Measurements from ENCODE around the gene NPFF.

NPFF gene

DNA sequence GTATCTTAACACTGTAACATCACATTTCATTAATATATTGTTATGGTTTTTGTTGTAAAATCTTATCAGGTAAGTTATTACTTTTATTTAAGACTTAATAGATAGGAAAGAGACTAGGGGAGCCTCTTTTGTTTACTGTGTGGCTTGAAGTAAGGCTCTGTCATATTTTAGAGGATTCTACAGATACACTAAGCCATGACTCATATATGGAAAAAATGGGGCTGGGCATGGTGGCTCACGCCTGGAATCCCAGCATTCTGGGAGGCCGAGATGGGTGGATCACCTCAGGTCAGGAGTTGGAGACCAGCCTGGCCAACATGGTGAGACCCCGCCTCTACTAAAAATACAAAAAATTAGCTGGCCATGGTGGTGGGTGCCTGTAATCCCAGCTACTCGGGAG, 23.6 kb upstream of the NPFF start:
- DNase-seq (ENCODE audit: low spot score), result no peak

DNA sequence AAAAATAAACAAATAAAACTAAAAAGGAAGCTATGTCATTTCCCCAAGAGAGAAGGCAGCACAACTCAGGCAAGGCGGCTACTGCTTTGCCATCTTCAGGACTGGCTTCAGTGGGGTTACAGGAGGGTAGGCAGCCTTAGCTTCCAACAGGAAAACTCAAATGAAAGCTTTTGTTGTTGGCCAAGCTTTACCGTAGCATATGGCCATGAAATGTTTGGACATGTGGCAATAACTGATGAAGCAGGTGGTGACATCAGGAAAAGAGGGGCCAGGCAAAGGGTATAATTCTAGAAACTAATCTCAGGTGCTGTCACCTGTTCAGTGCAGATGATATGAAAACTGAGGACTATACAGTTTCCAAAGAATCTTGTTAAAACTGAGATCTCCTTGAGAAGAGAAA, 22.8 kb upstream of the NPFF start:
- H3K4me1 Mint-ChIP-seq (ENCODE audit: low read depth), result no peaks in the 10 kb centered on the region
- H3K27me3 Mint-ChIP-seq (ENCODE audit: low read depth), result no peaks in the 10 kb centered on the region
- no peak overlapping the region for H3K27ac Mint-ChIP-seq
- H3K36me3 Mint-ChIP-seq (ENCODE audit: low read depth), result peaks cover 29% of the 10 kb centered on the region
- no peak overlapping the region for H3K4me3 Mint-ChIP-seq
- DNase-seq (ENCODE audit: low spot score), result no peak
- no peaks in the 10 kb centered on the region for H3K9me3 Mint-ChIP-seq

More for the DNA sequence above, 23.6 kb upstream of the NPFF start:
- H3K4me1 Mint-ChIP-seq (ENCODE audit: low read depth), result no peaks in the 10 kb centered on the region
- no peak overlapping the region for H3K27ac Mint-ChIP-seq
- H3K36me3 Mint-ChIP-seq (ENCODE audit: low read depth), result peaks cover 34% of the 10 kb centered on the region
- no peaks in the 10 kb centered on the region for H3K27me3 Mint-ChIP-seq (ENCODE audit: low read depth)
- no peak overlapping the region for H3K4me3 Mint-ChIP-seq
- no peaks in the 10 kb centered on the region for H3K9me3 Mint-ChIP-seq

DNA sequence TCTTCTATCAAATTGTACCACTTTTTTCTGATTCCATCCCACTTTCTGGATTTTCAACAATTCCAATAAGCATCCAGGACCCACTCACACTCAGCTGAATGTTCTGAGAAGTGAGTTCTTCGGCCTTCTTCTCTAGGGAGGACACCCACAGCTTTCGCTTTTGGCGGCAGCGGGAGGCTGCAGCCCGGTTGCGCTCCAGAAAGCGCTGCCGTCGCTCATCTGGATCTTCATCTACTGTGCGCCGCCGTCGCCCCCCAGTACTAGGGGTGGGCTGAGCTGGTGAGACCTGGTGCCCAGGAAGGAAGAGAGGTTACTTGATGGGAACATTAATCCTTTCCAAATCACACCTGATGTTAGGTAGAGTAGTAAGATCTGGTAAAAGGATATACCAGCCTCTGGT, 17.2 kb upstream of the NPFF start:
- no peak for DNase-seq (ENCODE audit: low spot score)
- Mint-ChIP-seq H3K9me3 (no peaks in the 10 kb centered on the region), H3K4me3 (no peak overlapping the region), H3K27ac (no peak overlapping the region), H3K4me1 (ENCODE audit: low read depth) (no peaks in the 10 kb centered on the region), H3K36me3 (ENCODE audit: low read depth) (peaks cover 20% of the 10 kb centered on the region), H3K27me3 (ENCODE audit: low read depth) (no peaks in the 10 kb centered on the region)

DNA sequence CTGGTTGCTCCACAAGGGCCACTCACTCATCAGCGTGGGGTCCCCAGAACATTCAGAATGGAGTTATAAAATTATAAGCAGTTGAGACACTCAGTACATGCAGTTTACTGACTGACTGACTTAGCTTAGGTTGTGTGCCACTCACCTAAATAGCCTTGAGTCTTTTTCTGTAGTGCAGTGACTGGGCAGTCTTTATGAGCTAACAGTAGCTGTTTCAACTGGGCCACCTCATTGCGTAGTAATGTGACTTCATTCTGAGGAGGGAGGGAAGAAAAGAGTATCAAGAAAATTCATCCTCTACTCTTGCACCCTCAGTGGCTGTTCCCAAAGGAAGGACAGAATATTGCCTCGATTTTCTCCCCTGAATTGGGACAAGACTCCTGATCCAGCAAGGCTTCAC, 15.8 kb upstream of the NPFF start:
- no peaks in the 10 kb centered on the region for H3K27me3 Mint-ChIP-seq (ENCODE audit: low read depth)
- H3K36me3 Mint-ChIP-seq (ENCODE audit: low read depth), result peaks cover 20% of the 10 kb centered on the region
- H3K4me1 Mint-ChIP-seq (ENCODE audit: low read depth), result no peaks in the 10 kb centered on the region
- H3K27ac Mint-ChIP-seq, result no peak overlapping the region
- no peaks in the 10 kb centered on the region for H3K9me3 Mint-ChIP-seq
- no peak overlapping the region for H3K4me3 Mint-ChIP-seq
- no peak for DNase-seq (ENCODE audit: low spot score)

DNA sequence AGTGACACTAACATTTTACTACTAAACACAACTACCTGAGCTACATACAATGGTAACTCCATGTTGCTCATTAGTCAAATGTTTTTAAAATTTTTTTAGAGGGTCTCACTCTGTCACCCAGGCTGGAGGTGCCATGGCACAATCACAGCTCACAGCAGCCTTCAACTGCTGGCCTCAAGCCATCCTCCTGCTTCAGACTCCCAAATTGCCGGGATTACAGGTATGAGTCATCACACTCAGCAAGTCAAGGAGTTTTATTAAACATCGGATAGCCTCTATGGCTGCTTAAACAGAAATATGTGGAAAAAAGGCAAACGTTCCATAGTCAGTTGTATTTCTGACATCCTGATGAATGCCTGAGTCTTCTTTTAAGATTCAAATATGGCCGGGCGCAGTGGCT, 11.1 kb upstream of the NPFF start:
- no peak overlapping the region for H3K4me3 Mint-ChIP-seq
- no peak overlapping the region for H3K27ac Mint-ChIP-seq
- H3K9me3 Mint-ChIP-seq, result no peaks in the 10 kb centered on the region
- peaks cover 33% of the 10 kb centered on the region for H3K36me3 Mint-ChIP-seq (ENCODE audit: low read depth)
- DNase-seq (ENCODE audit: low spot score), result no peak
- H3K4me1 Mint-ChIP-seq (ENCODE audit: low read depth), result no peaks in the 10 kb centered on the region
- no peaks in the 10 kb centered on the region for H3K27me3 Mint-ChIP-seq (ENCODE audit: low read depth)

DNA sequence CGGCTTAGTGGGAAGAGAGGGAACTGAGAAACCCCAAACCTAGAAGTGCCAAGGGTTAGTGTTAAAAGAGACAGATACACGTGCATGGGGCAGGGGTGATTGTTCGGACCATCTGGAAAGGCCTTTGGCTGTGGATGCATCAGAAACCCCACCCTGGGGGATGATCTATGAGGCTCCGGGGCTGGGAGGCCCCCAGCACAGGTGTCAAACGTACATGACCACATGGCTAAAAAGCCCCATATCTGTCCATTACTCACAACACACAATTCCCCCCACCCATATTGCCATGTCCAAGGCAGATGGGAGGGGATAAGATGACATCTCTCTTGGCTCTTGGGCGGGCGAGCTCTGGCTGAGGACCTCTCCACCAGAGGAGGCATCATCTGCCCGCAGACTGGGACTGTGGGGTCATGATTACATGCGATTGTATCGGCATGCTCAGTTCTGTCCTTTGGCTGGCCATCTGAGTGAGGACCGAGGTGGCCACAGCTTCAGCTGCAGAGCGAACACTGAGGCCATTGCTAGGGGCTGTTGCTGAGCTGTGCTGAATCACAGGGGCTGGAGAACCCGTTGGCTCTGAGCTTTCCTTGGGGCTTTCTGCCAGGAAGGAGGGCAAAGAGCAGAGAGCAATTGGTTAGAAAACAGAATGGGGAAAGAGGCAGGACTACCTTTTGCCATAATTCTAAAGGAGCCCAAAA, 9.6 kb upstream of the NPFF start:
- Mint-ChIP-seq H3K9me3 (no peaks in the 10 kb centered on the region), H3K27me3 (ENCODE audit: low read depth) (no peaks in the 10 kb centered on the region), H3K4me3 (no peak overlapping the region), H3K27ac (no peak overlapping the region), H3K36me3 (ENCODE audit: low read depth) (peaks cover 33% of the 10 kb centered on the region), H3K4me1 (ENCODE audit: low read depth) (no peaks in the 10 kb centered on the region)
- DNase-seq (ENCODE audit: low spot score), result no peak

DNA sequence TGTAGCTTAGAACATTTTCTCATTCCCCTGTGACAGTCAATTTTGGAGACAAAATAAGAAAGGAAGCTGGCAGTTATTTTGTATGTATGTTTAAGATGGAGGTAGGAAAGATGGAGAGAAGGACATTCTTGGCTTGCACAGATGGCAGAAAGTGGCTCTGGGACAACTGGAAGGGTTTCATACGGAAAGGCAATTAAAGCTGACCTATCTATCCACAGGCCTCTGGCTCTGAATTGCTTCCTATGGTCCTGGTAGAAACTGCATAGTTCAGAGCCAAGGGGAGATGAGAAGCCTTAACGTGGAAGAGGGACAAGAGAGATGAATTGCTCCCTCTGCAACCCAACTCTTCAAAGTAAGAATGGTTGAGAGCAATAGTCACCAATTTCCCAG, 8.0 kb upstream of the NPFF start:
- Mint-ChIP-seq H3K4me1 (ENCODE audit: low read depth) (no peaks in the 10 kb centered on the region), H3K27me3 (ENCODE audit: low read depth) (no peaks in the 10 kb centered on the region), H3K36me3 (ENCODE audit: low read depth) (peaks cover 29% of the 10 kb centered on the region), H3K4me3 (no peak overlapping the region), H3K27ac (no peak overlapping the region), H3K9me3 (no peaks in the 10 kb centered on the region)
- no peak for DNase-seq (ENCODE audit: low spot score)

DNA sequence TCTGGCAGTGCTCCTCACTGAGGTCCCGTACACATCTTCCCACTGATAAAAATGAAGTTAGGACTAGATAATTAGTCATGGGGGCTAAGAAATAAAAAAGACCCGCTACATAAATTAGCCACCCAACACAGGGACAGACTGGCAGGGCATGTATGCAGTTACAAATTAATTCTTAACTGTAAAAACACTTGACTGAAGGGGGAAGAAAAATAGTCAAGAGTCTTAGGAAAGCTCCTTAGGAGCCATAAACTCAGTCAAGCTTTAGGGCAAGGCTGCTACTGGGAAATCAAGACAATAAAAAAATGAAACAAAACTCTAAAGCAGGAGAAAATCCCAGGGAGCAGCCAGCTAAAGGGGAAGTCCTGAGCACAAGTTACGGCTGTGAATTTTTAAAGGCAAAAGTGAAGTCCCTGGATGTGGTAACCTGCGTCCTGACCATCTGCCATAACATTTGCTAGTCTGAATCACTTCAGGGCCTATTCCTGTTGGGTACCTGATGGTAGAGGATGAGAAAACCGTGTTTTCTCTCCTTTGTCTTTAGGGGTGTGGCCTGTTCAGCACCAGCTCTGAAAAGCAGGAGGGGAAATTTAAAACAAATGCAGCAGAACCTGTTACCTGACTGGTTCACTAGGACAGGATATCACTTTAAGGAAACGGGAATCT, 7.5 kb upstream of the NPFF start:
- Mint-ChIP-seq H3K27me3 (ENCODE audit: low read depth) (no peaks in the 10 kb centered on the region), H3K27ac (no peak overlapping the region), H3K36me3 (ENCODE audit: low read depth) (peaks cover 26% of the 10 kb centered on the region), H3K9me3 (no peaks in the 10 kb centered on the region), H3K4me1 (ENCODE audit: low read depth) (no peaks in the 10 kb centered on the region), H3K4me3 (no peak overlapping the region)
- DNase-seq (ENCODE audit: low spot score), result no peak

DNA sequence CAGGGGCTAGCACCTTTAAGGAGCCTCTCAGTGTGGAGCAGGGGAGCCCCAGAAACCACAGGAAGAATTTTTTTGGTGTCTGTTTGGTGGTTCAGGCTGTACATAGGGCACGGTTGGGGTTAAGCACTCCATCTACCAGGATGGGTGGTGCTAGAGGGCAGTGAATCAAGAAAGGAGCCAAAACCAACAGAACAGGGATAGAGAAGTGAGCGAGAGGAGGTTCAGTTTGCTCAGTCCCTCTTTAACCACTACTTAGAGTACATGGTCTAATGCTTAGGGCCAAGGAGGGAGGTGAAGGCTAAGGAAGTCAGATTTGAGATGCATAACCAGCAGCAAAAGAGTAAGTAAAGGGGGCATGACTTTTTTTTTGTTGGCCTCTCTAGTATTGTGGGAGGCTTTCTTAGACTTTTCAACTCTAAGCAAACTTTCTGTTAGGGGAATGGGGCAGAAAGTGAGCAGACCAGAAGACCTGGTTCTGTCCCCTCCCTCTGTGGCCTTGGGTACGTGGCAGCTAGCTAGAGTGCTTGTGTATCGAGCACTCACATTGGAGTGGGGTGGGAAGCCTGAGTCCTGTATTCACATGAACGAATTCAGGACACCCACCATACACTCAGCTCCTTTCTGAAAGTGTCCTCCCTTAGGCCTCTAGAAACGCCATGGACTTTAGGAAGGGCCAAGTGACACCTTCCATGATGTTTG, 6.6 kb upstream of the NPFF start:
- no peak overlapping the region for H3K4me3 Mint-ChIP-seq
- no peak for DNase-seq (ENCODE audit: low spot score)
- no peak overlapping the region for H3K27ac Mint-ChIP-seq
- no peaks in the 10 kb centered on the region for H3K27me3 Mint-ChIP-seq (ENCODE audit: low read depth)
- H3K4me1 Mint-ChIP-seq (ENCODE audit: low read depth), result no peaks in the 10 kb centered on the region
- peaks cover 24% of the 10 kb centered on the region for H3K36me3 Mint-ChIP-seq (ENCODE audit: low read depth)
- H3K9me3 Mint-ChIP-seq, result no peaks in the 10 kb centered on the region

DNA sequence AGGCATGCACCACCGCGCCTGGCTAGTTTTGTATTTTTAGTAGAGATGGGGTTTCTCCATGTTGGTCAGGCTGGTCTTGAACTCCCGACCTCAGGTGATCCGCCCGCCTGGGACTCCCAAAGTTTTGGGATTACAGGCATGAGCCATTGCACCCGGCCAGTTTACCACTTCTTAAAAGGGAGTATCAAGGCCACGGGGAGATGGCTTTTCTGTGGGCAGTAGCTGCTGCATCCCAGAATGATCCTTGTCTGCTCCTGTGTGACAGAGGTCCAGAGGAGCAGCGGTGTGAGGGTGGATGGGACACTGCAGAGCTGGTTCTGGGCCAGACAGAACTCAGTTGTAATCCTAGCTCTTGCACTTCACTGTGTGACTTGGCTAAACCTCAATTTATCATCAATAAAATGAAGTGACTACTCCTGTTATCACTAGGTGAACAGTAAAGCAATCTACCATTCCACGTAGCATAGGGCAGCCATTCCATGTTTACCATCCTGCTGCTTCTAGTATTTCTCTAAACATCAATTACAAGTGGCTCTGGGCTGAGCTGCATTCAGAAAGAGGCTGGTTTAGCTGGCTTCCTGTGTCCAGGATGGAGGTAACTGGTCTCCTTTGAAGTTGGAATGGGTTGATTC, 3.0 kb upstream of the NPFF start:
- Mint-ChIP-seq H3K36me3 (ENCODE audit: low read depth) (peaks cover 15% of the 10 kb centered on the region), H3K27ac (no peak overlapping the region), H3K9me3 (no peaks in the 10 kb centered on the region), H3K4me1 (ENCODE audit: low read depth) (peaks cover 8% of the 10 kb centered on the region), H3K4me3 (no peak overlapping the region), H3K27me3 (ENCODE audit: low read depth) (no peaks in the 10 kb centered on the region)
- no peak for DNase-seq (ENCODE audit: low spot score)

DNA sequence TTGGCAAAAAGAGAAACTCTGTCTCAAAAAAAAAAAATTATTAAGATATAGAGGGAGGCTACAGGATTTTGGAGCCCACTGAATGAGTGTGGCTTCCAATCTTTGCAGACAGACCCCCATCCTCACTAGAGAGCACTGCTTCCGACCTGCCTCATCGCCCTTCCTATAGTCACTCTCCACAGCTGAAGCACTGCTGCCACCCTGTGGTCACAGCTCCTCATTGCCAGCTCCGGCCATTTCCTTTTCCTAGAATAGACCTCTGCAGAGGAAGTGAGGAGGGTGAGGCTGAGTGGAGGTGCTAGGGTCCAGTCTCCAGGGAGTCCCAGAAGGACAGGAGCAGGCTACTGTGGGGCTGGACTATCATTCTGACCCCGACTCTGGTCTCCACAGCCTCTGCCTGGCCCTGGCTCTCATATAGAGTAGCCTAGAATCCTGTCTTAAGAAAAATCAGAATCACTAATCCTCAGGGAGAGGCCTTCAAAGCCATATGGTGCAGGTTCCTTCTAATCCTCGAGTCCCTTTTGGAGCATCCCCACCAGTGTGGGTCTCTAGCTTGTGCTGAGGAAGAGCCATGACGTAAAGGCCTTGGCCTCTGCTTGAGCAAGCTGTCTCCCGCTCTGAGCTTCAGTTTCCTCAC, 1.4 kb upstream of the NPFF start:
- H3K27ac Mint-ChIP-seq, result peak overlapping the region; percentile 37
- DNase-seq (ENCODE audit: low spot score), result peak; percentile 76
- peaks cover 17% of the 10 kb centered on the region for H3K36me3 Mint-ChIP-seq (ENCODE audit: low read depth)
- no peaks in the 10 kb centered on the region for H3K27me3 Mint-ChIP-seq (ENCODE audit: low read depth)
- H3K4me1 Mint-ChIP-seq (ENCODE audit: low read depth), result peaks cover 8% of the 10 kb centered on the region
- no peaks in the 10 kb centered on the region for H3K9me3 Mint-ChIP-seq
- peak overlapping the region; percentile 8 for H3K4me3 Mint-ChIP-seq

DNA sequence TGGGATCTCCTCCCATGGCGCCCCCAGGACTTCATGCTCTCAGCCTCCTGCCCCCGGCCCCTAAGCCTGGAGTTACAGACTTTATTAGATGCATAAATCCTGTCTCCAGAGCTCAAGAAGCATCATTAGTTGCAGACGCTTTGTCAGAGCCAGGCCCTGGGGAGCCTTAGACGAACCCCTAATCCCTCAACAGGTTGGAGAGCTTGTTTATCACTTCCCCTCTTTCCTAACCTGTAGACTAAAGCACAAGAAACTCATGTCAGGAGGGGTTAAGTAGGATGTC, 260 bp upstream of the NPFF start:
- Mint-ChIP-seq H3K36me3 (ENCODE audit: low read depth) (peaks cover 16% of the 10 kb centered on the region), H3K27me3 (ENCODE audit: low read depth) (no peaks in the 10 kb centered on the region), H3K27ac (no peak overlapping the region), H3K9me3 (no peaks in the 10 kb centered on the region), H3K4me3 (no peak overlapping the region), H3K4me1 (ENCODE audit: low read depth) (peaks cover 9% of the 10 kb centered on the region)
- DNase-seq (ENCODE audit: low spot score), result no peak

DNA sequence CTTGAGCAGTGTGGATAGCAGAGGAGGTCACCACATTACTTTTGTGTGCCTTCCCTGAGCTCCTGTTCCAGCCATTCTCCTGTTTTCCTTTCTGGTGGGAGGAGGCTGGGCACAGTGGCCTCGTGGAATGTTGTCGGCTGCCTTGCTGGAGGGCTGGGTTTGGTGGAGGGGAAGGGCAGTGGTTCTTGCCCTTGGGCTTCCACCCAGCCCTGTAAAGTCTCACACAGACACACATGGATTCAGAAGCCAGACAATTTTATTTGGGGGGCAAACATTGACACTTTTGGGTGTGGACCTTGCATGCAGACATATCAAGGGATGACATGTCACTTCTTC, 866 bp downstream of the NPFF start:
- Mint-ChIP-seq H3K27me3 (ENCODE audit: low read depth) (no peaks in the 10 kb centered on the region), H3K4me1 (ENCODE audit: low read depth) (peaks cover 15% of the 10 kb centered on the region), H3K9me3 (no peaks in the 10 kb centered on the region), H3K4me3 (no peak overlapping the region), H3K27ac (no peak overlapping the region), H3K36me3 (ENCODE audit: low read depth) (peaks cover 11% of the 10 kb centered on the region)
- no peak for DNase-seq (ENCODE audit: low spot score)

All from T-helper 2 cell treated with Interferon-gamma antibody and Interleukin-4, amounts not matched to agents 5 μg/mL and 100 μg/mL, for 36 hours (primary cell).